Fibroblast of skin of back (primary cell): ENCODE data around the gene CD96.
"Not testable (repeated sequence)": the region's sequence is repeated elsewhere in the genome, so short reads cannot be mapped to it uniquely, and the experiment has no call there.

Source experiments
- DNase-seq: peaks from one replicate; pipeline ENCODE4 v3.0.0-alpha.2; 2013

Gene CD96

DNA sequence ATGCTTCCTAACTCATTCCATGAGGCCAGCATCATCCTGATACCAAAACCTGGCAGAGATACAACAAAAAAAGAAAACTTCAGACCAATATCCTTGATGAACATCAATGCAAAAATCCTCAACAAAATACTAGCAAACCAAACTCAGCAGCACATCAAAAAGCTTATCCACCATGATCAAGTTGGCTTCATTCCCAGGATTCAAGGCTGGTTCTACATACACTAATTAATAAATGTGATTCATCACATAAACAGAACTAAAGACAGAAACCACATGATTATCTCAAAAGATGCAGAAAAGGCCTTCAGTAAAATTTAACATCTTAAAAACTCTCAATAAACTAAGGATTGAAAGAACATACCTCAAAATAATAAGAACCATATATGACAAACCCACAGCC is 88.6 kb downstream of the CD96 start:
- DNase-seq, result peak; percentile 9

DNA sequence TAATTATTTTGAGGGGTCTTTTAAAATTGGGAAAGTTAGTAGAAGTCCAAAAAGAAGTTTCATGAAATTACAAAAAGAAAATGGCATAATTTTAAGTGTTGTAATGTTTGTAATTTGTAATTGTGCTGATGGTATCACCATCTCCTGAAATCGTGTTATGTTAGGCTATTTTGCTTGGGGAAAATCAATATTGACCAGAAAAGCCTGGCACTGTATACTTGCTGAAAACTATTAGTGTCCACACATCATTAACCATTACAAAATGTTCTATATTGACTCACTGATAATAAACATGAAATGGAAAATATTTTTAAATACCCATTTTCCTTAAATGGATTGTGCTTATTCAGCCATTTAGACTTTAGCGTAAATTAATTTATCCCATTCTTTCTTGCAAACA is 93.4 kb downstream of the CD96 start:
- DNase-seq, result no peak

DNA sequence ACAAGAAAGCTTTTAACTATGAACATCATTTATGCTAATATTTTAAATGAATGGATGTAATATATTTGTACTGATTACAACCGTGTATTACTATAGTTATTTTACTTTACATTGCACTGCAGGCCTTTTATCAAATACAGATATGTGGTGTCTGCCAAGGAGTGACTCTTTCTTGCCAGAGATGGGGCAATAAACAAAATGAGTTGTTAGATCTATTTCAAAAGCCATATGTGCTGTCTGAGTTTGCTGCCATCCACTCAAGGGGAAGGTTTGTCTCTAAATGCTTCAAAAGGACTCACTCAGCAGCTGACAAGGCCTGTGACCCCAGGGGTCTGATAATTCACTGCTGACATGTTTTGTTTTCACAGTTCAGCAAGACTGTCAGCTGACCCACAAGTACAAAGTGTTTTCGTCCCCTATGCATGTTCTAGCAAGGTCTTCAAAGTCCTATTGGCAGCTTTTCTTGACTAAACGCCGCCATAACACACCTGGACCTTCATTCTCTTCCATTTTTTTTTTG is 94.4 kb downstream of the CD96 start:
- no peak for DNase-seq

DNA sequence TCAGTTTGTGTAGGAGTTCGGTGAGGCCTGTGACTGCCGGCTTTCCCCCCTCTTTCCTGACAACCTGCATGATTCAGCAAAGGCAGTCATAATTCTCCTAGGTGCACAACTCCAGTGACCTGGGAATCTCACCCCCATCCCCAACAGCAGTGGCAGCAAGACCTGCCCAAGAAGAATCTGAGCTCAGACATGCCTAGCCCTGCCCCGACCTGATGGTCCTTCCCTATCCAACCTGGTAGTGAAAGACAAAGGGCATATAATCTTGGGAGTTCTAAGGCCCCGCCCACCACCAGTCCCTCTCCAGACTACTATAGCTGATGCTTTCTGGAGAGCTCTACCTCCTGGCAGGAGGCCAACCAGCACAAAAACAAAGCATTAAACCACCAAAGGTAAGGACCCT is 97.3 kb downstream of the CD96 start:
- no peak for DNase-seq

DNA sequence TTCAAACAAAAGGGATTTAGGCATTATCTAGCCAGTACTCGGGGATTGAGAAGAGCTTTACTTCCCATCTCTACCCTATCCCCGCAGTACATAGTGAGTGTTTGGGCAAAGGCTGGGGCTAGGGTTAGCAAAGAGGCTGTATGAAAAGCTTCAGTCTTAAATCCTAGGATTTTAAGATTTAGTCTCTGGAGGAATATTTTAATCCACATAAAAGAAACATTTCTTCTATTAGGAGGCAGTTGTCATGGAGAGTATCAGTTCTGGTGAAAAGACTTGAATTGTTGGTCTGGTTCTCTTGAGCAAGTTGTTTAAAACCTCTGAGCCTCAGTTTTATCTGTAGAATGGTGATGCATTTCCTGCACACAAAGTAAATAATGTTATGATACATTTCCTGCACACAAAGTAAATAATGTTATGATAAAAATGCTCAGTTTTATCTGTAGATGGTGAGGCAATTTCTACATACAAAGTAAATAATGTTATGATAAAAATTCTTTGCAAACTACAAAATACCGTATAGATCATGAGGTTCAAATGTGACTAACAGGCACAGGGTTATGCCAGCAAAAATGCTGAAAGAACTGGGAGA is 107.1 kb downstream of the CD96 start:
- peak; percentile 14 for DNase-seq

DNA sequence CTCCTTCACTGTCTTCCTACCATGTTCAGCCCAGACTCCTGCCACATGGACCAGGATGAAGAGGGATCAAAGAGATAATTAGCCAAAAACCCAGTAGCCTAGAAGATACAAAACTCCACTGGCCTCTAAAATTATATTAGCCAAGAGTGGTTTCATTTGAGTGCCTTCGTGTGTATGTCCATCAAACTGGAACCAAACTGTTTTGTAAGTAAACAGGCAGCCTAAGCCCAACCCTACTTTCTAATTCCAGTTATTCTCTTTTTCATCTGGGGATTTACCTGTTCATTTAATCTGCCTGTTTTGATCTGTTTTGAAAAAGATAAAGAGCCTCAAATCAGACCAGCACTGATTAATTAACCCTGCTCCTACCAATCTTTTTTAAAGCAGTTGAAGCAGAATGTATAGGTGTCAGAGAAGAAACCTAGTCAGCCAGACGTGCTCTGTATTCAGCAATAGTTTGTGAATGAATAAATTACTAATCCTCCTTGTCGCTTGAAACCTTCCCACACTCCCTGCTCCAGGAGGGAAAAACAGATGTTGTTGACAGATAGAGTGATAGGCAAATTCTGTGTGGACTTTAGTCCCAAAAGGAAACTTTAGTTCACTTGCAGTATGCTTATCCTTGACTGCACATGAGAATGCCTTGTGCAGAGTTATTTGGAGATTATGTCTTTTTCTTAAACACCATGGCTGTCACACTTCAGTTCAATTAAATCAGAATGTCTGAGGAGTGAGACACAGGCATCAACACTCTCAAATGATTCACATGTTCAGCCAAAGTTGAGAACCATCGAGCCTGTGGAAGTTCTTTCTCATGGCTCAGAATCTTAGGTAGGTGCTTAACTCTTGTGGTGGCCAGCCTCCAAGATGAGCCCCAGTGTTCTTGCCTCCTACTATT is 108.6 kb downstream of the CD96 start:
- no peak for DNase-seq

DNA sequence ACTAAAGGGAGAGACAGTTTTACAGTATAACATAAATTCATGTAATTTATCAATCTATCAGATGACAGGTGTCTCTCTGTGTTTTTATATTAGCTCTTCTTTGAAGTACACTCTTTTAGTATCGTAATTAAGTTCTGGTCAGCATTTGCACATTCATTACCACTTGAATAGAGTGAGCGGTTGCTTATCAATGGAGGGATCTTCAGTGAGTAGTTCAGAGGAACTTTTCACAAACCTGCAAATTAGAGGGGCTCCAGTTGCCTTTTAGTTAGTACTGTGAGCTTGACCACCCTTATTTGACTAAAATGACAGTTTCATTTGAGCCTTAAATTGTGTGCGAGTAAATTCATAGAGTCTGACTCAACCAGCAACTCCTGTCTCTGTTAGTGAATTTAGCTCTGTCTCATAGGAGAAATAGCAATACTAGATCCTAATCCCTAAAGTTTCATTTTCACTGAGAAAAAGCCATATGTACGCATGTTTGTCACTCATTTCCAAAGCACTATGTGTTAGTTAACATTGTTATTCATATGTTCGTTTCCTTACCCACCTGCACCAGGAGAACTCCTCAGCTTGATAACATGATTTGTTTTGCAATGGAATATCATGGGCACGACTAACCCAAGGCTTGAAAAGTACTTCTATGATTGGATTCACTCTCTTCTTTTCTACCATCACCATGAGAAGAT is 110.6 kb downstream of the CD96 start:
- DNase-seq, result no peak

DNA sequence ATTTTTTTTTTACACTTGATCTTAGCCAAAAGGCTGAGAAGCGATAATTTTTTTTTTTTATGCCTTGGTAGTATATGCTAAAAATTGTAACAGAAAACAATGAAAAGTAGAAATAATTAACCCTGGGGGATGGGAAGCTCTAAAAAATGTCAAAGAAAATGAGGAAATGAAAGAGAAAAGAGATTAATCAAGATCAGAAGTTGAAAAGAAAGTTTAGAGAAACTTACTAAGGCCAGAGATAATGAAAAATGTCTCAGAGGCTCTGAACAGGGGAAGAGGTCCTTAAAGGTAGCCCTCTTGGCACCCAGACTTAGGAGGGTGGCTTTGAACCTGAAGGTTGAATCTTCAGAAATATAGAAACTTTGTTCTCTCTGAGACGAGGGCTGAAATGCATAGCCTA is 111.8 kb downstream of the CD96 start:
- no peak for DNase-seq

DNA sequence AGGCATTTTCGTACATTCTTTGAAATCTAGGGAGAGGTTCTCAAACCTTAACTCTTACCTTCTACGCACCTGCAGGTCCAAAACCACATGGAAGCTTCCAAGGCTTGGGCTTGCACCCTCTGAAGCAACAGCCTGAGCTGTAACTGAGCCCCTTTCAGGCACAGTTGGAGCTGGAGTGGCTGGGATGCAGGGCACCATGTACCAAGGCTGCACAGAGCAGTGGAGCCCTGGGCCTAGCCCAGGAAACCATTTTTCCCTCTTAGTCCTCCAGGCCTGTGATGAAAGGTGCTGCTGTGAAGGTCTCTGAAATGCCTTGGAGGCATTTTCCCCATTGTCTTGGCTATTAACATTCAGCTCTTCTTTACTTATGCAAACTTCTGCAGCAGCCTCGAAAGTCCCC is 120.0 kb downstream of the CD96 start:
- DNase-seq, result no peak

DNA sequence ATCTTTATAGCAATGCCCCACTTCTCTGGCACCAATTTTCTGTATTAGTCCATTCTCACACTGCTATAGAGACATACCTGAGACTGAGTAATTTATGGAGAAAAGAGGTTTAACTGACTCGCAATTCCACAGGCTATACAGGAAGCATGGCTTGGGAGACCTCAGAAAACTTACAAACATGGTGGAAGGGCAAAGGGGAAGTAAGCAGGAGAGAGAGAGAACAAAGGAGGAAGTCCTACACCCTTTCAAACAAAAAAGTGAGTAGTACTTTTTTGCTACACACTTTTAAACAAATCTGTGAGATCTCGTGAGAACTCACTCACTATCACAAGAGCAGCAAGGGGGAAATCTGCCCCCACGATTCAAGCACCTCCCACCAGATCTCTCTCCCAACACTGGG is 120.9 kb downstream of the CD96 start:
- DNase-seq, result no peak

DNA sequence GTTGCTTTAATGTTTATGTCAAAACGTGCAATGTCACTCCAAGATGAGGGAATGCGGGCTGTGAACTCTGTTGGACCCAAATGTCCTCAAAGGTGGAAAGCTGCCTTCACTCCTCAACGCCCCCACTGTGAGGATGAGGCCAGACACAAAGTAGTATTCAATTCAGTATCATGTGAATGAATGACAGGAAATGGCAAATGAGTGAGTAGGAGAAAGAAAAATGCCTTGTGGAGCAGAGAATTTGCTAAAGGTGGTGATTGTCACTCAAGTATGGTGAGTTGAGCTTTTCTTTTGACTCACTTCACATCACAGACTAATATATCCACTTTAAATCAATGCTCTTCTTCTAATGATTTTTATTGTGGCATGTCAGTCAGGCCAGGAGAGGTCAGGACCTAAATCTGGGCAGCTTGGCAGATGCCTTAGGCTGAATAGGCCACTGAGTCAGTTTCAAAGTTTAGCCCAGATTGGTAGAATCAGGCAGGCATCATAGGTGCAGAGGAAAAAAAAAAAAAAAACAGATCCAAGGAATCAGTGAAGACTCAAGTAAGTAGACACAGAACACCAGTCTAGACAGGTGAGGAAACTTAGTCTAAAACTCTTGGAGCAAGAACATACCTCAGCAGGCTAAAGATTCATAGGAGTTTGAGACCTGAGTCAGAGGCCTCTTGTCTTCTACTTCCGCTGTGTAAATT is 124.2 kb downstream of the CD96 start:
- peak; percentile 31 for DNase-seq

DNA sequence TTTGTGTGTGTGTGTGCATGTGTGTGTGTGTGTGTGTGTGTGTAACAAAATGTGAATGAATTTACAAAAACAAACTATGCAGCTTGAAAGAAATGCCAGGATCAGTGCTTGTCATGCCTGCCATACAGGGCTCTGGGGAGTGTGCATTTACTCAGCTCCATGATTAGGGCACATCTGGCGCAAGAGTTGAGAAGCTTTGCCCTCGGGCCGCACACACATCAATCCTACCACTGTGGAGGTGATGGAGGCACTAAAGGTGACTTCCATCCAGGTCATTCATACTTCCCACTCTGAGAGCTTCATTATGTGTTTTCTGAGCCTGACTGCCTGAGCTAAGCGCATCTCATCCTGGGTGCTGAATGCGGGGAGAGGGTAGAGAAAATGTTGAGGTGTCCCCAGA is 125.2 kb downstream of the CD96 start:
- DNase-seq, result no peak

DNA sequence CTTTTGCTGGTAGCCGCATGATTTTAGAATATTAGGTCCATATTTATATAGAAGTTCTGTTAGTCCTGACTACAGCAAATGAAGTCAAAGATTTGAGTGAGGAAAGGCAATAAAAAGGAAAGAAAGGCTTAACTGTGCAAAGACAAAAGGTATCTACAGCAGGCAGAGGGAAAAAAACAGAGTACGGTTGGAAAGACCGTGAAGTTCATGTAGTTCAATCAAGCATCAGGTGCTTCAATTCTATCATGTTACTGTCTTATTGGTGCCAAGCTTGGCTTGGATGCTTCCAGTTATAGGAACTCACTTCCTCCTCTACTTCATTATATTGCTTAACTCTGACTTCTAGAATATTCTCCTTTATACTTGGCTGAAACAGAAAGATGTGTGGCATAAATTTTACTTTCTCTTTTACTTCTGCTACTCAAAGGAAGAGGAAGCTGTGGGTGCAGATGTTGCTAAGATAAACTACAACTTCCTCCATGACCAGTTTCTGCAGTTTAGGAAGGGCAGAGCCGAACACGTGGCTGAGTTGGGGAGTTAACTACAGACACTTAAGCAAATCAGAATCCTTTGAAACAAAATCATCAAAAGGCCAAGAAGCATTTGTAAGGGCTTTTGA is 125.7 kb downstream of the CD96 start:
- DNase-seq, result peak; percentile 26

DNA sequence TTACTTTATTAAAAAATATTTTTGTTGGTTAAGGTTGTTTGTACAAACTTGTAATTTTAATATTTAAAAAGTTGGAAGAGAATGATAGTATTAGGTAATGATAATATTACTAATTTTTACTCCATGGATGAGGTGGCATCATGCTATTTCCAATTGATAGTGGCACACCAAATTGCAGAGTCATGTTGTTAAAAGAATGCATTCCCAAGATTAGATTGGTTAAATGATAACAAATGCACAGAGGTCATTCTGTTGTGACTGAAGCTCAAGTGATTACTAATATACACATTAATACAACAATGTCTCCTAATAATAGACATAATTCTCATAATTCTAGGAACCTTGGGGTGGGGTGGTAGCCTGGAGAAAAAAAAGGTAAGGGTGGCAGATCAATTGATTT is 126.3 kb downstream of the CD96 start:
- no peak for DNase-seq

DNA sequence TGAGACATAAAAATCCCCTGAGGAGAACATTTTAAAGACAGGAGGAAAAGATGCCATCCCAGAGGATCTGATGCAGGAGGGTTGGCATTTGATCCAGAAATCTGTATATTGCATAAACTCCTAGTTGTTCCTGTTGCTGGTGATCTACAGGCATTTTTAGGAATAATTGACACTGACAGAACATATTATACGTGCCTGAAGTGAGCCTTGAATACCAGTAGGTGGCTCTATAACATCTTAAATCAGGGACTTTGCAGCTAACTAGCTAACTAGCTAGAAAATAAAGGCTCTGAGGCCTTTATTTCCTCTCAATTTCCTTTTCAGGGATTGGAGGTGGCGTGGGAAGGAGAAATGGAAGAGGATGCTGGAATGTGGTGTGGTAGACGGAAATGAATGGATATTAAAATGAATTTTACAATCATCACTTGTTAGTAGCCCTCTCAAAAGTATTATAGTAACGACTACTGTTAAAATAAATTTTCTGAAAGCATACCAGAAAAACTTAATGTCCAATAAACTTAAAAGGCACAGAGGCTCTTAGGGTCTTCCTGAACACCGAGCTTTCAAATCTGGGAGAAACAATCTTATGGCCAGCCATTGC is 127.0 kb downstream of the CD96 start:
- DNase-seq, result peak; percentile 72

DNA sequence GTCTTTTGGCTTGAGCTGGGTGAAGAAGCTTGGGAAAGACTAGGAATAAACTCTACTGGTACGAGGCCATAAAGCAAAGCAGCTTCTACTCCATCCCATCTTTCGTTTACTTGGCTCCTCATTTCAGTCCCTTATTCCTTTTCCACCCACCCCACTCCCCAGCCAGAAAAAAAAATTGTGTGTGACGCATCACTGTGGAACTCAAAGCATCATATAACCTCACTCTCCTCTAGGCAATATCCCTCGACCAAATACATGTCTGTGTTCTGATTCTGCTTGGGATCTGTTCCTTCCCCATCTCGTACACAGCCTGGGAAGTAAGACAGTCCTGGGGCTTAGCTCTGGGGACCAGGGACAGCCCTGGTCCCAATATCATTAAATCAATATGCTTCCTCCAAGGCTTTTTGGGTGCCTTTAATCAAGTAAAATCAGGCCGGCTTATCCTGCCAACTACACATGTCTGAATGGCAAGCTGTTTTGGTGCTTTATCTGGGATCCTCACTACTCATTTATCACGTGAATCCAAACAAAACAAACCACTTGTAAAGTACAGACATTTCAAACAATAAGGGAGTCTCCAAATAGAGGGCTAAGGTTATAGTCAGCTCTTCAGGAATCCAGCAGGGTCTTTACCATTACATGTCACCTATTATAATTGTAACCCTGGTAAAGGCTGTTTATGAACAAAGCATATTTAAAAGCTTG is 128.1 kb downstream of the CD96 start:
- peak; percentile 79 for DNase-seq

DNA sequence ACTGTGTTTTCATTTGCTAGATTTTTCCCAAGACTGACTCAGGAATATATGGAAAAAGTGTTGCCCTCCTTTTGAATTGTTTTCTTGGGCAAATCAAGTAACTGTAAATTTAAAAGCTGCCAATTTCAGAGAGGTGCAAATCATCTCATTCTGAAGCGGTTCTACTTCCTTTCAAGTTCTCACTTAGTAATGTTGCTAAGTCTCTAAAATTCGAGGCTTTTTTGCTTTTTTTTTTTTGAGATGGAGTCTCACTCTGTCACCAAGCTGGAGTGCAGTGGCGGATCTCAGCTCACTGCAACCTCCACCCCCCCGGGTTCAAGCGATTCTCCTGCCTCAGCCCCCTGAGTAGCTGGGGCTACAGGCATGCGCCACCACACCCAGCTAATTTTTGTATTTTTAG is 130.5 kb downstream of the CD96 start:
- not testable (repeated sequence) for DNase-seq

DNA sequence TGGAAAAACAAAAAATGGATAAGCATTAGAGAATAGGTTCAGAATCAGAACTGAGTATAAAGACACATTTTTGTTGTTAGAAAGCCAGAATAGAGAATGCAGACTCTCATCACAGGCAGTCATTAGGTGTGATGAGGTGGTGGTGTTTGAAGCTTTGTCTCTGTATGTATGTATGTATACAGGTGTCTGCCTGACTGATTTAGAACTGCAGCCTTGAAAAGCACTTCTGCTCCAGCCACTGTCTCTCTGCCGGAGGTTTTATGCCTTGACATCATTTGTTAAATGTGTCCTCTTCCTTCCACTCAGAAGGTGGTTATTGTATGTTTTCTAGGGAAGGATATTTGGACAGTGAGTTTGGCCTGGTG is 133.8 kb downstream of the CD96 start:
- no peak for DNase-seq

DNA sequence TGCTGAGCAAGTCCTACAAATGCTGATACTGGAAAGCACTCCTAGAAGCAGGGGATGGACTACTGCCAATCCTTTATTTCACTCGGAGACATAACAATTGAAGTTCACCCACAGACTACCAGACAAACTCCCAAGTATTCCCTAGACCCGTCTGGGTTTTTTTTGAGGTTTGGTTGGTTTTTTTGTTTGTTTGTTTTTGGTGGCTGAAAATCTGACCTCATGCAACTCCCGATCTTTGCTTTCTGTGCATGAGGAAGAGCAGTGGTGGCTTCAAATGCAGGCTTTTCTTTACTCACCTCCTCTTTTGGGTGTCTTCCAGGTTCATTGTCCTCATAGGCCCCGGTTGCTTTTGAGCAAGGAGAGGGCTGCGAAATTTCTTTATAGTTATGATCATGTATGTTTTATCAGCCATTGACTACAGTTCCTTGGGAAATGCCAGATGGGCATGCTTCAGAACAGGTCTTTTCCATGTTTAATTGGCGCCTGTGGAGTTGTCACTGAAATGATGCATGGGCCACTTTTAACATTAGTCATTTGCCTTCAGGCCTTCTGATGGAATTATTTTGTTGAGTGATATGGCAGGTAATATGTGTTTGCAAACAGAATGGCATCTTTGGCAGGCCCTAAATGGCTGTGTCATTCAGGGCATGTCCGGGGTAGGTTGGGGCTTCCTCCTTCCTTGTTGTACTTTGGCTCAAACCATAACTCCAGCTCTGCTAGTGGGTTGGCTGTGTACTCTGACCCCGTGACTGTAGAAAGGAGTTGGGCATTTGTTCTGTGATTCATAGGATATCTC is 134.4 kb downstream of the CD96 start:
- DNase-seq, result peak; percentile 61

DNA sequence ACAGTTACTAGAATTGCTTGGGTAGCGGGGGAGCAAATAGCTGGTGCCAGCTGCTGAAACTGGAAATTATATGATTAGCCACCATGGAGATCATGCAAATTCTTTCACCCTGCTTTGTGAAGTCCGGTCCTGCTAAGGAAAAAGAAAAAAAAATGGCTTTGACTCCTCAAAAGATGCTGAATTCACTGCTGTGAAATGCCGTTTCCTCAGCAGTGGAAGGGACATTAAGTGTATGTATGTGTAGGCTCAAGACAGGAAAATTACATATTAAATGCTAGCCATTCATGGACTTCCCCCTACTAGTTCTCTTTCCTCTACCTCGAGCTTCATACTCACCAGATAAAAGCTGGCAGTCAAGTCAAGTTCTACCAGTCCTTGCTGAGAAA is 135.0 kb downstream of the CD96 start:
- no peak for DNase-seq
